ENCODE data around the gene TYROBP.

GRCh38 chr19:35879770-35880317 is 28.3 kb downstream of the TYROBP start:
- TF ChIP-seq CTCF (IDR thresholded peaks at IDR 0.05; ENCODE audit: low read depth, low read length) (no peak), MYC (IDR thresholded peaks at IDR 0.05; ENCODE audit: low read depth, low read length) (0 out of 2 replicates have a peak, but pooled peaks have one; percentile 28), POLR2A (IDR thresholded peaks at IDR 0.05; ENCODE audit: extremely low read depth, insufficient read length) (no peak), MAX (IDR thresholded peaks at IDR 0.05; ENCODE audit: low read depth, low read length) (peak; percentile 50; the same call in 1 of the 2 replicates)
